Measurements from ENCODE around the gene ADARB2. TPM values are rescaled to one million over a fixed set of nuclear protein-coding genes. Genes with fewer than 3 reads are reported as not detected.

The ADARB2 gene
- total RNA-seq, 1 experiment from 2014 or later: 1.9 TPM

DNA sequence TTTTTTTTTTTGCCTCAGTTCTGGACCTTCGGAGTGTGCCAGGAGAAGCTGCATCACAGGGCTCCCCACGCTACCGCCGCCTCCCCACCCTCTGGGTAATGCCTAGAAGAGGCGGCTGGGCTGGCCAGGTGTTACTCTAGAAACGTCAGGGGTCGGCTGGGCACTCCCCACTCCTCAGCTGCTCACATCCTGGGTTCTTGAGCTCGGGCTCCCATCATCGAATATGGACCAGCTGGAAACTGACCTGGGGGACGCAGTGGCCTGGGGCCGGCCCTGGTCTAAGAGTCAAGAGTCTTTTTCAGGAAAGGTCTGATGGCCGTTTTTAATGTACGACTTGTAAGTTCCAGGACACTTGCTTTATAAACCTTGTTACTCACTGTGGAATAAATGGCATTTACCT lies 354.6 kb downstream of the ADARB2 start:
- no peak for DNase-seq (ENCODE audit: extremely low read depth, low read depth)

GRCh38 chr10:1381339-1381738 lies 356.0 kb downstream of the ADARB2 start:
- no peak for DNase-seq (ENCODE audit: extremely low read depth, low read depth)

DNA sequence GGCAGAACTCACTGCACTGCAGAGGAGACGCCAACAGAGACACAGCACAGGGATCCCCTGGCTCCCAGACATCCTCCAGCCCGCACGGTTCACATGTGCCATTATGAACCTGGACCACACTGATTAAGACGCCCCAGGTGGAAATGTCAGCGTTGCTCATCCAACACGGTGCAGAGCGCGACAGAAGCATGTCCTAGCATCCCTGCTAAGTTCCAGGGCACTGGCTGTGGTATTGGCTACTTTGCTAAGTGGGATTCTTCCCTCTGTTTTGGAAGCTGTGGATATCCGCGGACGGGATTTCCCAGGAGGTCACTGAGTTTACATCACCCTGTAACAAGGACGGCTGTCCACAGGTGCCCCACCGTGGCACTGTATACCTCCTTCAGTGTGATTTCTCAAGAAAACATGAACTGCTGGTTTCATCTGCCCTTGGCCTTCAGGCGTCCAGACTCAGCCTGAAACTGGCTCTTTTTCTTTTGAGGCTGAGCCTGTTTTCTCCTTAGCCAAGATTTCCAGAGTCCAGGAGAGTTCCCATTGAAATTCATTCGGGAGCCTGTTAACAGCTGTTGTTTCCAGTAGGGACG lies 357.1 kb downstream of the ADARB2 start:
- DNase-seq (ENCODE audit: extremely low read depth, low read depth): no peak

DNA sequence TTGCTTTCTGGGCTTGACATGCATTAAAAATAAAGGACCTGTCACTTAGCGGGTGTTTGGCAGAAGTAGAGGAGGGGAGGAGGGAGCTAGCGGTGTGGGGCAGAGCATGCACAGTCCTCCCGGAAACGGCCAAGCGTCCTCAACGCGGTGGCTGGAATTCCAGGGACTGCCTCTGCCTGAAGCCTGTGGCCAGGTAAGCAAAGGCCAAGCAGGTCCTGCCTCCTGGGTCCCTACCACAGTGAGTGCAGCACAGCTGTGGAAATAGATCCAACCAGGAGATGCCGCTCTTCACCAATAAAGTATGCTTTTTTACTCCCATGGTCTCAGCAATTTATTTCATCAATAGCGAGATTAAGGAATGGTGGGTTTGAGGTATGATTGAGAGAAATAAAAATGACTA lies 357.7 kb downstream of the ADARB2 start:
- DNase-seq (ENCODE audit: extremely low read depth, low read depth): no peak

- DNase-seq (ENCODE audit: extremely low read depth, low read depth): no peak
Measured at GRCh38 chr10:1378473-1378872, 358.9 kb downstream of the ADARB2 start.

GRCh38 chr10:1377740-1378397 lies 359.5 kb downstream of the ADARB2 start:
- DNase-seq (ENCODE audit: extremely low read depth, low read depth): no peak

GRCh38 chr10:1377231-1377630 lies 360.1 kb downstream of the ADARB2 start:
- no peak for DNase-seq (ENCODE audit: extremely low read depth, low read depth)

- DNase-seq (ENCODE audit: extremely low read depth, low read depth): no peak
Measured at GRCh38 chr10:1376384-1376945, 360.9 kb downstream of the ADARB2 start.

- DNase-seq (ENCODE audit: extremely low read depth, low read depth): no peak
Measured at GRCh38 chr10:1375346-1376170, 361.8 kb downstream of the ADARB2 start.

DNA sequence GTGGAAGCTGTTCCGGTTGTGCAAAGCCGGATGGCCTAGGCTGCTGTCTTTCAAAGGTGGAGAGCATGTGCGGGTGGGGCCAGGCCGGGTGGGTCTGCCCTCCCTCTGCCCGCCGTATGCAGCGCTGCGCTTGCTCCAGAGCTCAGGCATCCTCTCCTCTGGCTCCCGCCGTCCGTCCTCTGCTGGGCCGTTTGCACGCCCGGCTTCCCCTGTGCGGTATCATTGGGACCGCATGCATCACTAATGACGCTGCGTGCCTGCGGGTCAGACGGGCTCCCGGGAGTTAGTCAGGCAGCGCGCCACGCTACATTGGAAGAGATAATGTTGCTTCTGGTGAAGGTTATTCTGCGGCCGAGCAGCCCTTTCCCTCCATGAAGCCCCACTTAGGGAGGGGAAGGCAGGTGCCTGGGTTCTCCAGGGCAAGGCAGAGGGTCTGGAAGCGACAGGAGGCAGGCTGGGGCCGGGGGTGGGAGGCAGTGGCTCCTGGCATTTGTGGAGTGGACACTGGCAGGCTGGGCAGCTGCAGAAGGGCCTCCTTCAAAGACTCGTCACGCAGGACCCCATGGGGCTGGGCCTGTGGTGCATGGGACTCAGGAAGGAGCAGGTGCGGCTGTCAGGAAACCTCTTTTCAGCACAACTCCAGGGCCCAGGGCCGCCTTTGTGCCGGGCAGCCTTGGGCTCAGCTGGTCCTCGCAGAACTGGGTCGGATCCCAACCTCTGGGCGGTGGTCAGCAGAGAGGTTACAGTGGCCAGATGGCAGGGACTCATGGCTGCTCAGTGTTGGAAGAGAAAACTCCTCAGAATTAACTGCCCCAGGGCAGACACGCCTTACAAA lies 362.6 kb downstream of the ADARB2 start:
- no peak for DNase-seq (ENCODE audit: extremely low read depth, low read depth)

DNA sequence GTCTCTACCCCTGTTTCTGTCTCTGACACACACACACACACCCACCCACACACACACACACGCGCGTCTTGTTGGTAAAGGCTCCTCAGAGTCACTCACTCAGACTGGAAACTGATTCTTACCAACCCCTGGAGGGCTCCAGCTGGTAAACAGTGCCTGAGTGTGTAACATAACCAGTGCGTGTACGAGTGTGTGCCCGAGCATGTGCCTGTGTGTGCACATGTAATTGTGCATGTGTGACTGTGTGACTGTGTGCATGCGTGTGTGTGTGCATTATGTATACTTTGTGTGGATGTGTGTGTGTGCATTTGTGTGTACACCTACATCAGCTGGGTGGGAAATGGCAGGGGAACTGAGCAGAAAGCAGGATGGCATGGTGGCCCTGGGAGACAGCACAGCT lies 364.0 kb downstream of the ADARB2 start:
- no peak for DNase-seq (ENCODE audit: extremely low read depth, low read depth)

DNA sequence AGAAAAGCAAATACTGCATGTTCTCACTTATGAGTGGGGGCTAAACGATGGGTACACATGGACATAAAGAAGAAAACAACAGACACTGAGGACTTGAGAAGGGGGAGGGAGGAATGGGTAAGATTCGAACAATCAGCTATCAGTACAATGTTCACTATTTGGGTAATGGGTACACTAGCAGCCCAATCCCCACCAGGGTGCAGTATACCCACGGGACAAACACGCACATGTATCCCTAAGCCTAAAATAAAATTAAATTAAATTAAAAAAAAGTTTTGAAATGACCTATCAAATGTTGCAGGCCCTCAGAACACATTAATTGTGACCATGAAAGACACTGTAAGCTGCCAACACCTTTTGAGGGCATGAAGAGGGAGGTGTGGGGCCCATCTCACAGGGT lies 365.1 kb downstream of the ADARB2 start:
- no peak for DNase-seq (ENCODE audit: extremely low read depth, low read depth)

DNA sequence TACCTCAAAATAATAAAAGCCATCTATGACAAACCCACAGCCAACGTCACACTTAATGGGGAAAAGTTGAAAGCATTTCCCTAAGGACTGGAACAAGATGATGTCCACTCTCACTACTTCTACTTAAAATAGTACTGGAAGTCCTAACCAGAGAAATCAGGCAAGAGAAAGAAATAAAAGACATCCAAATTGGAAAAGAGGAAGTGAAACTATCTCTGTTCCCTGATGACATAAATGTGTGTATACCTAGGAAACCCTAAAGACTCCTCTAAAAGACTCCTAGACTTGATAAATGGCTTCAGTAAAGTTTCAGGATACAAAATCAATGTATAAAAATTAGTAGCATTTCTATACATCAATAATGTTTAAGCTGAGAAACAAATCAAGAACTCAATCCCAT lies 367.0 kb downstream of the ADARB2 start:
- no peak for DNase-seq (ENCODE audit: extremely low read depth, low read depth)

GRCh38 chr10:1369665-1370064 lies 367.7 kb downstream of the ADARB2 start:
- DNase-seq (ENCODE audit: extremely low read depth, low read depth): no peak

DNA sequence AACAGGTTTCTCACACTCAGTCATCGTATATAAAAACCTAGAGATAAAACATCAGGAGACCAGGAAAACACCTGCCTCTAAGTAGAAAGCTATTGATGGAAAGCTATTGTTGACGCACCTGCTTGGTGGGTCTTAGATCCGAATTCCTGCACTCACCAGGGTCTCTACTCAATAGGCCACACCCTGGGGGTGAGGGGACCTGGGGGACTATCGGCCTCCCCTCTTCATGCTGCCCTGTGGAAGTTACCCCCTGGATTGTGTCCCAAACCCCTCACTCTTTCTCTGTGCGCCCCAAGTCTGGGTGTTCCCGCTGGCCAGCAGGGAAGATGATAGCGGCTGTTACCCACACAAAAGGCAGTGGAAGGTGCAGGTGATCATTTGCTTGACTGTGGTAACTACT lies 368.1 kb downstream of the ADARB2 start:
- DNase-seq (ENCODE audit: extremely low read depth, low read depth): no peak

DNA sequence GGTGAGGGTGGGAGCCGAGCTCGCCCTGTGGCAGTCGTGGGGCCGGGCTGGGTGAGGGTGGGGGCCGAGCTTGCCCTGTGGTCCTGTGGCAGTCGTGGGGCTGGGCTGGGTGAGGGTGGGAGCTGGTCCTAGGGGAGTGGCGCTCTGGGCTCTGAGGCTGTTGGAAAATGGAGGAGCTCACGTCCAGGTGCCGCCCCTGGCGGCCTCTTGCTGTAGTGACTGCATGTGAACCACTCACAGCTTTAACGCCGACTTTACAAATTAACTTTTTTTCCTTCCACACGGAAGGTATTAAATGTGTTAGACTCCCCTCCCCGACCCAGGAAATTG lies 368.5 kb downstream of the ADARB2 start:
- DNase-seq (ENCODE audit: extremely low read depth, low read depth): peak; percentile 14

DNA sequence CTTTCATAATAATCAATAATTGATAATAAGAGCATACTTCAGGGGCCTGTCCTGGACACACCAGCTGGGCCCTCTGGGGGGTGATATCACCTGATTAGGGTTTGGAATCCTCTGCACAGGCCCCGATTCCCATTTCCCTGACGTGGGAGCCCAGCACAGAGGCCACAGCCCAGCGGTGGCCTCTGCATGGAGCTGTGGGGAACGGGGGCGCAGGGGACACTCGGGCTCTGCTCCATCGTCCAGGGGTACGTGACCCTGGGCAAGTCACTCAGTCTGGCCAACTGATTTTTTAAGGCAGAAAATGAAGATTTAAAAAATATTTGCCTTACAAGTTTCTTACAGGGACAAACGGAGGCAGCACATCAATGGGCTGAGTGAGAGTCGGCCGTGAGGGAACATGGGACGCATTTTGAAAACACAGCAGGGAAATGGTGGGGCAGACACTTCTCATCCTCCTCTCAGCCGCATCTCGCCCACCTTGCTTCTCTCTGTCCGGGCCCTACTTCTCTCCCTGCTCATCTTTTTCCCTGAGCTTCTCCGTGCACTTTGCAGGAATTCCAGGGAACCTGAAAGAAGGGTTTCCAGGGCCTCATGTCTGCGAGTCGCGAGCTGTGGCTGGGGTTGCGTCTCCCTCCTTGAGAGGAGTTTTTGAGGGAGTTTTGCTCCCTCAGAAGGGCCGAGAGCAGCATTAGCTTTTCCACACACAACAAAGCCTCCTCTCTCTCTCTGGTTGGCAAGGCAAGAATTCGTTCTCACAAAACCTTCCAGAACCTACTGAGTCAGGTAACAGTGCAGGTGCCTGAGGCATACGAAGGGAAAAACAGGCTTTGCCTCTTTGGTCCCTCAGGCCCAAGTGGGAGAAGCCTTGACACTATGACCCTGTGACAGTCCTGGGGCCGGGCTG lies 369.1 kb downstream of the ADARB2 start:
- no peak for DNase-seq (ENCODE audit: extremely low read depth, low read depth)

- no peak for DNase-seq (ENCODE audit: extremely low read depth, low read depth)
Measured at GRCh38 chr10:1366811-1367425, 370.4 kb downstream of the ADARB2 start.

DNA sequence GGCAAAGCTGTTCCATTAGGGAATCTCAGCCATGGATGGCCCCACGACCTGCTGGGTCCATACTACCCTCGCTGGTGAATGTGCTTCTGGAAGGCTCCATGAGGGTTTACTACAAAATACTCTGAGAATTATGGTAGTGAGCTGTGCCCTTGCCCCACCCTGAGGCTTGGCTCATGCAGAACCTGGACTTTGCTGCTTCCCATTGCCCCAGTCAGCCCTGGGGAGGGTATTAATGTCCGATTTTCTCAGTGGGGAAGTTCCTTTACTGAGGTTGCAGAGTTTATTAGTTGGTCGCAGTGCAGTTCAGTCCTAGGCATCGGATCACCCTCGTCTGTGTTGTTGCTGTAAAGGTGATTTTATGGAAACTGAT lies 371.0 kb downstream of the ADARB2 start:
- DNase-seq (ENCODE audit: extremely low read depth, low read depth): no peak

Data from NCI-H460 (cell line).